GM23338 (cell line): ENCODE measurements around the gene MAPK4. TPM values are rescaled to one million over a fixed set of nuclear protein-coding genes. Genes with fewer than 3 reads are reported as not detected.

Experiments used
- ATAC-seq: fragments of 200-7000 bp; cut with Tn5 transposase; 3 replicates; pipeline ENCODE4 v1.9.1; 2020
- DNase-seq: peaks from one replicate; pipeline ENCODE4 v3.0.0-alpha.2; 2015; ENCODE audit warnings: low spot score
- H2AFZ ChIP-seq: fragments of 200-600 bp; sonication (generic); 2 replicates; pipeline ENCODE4 v1.8.0; 2016; ENCODE audit warnings: antibody characterized with exemption, mild to moderate bottlenecking, moderate library complexity
- H3F3A ChIP-seq: fragments of 200-600 bp; sonication (generic); replicated peaks from 2 replicates; pipeline ENCODE4 v1.8.0; 2017; ENCODE audit warnings: antibody characterized with exemption, mixed run types, low read depth
- H3K27ac ChIP-seq: fragments of 200-600 bp; sonication (generic); 2 replicates; pipeline ENCODE4 v1.6.1; 2016; ENCODE audit warnings: low read depth
- H3K27me3 ChIP-seq: fragments of 200-600 bp; sonication (generic); 2 replicates; pipeline ENCODE4 v1.8.0; 2016; ENCODE audit warnings: mild to moderate bottlenecking, mixed run types, moderate library complexity; ENCODE audit not compliant: insufficient read depth
- H3K36me3 ChIP-seq: fragments of 200-600 bp; sonication (generic); 2 replicates; pipeline ENCODE4 v1.8.0; 2016; ENCODE audit warnings: mild to moderate bottlenecking; ENCODE audit not compliant: insufficient read depth
- H3K4me1 ChIP-seq: fragments of 200-600 bp; sonication (generic); 2 replicates; pipeline ENCODE4 v1.8.0; 2016; ENCODE audit warnings: mild to moderate bottlenecking, moderate library complexity; ENCODE audit not compliant: insufficient read depth
- H3K4me2 ChIP-seq: fragments of 200-600 bp; sonication (generic); 2 replicates; pipeline ENCODE4 v1.7.1; 2017; ENCODE audit warnings: mixed run types
- H3K4me3 ChIP-seq: fragments of 200-600 bp; sonication (generic); 2 replicates; pipeline ENCODE4 v1.6.1; 2016; ENCODE audit warnings: mixed run types
- H3K79me2 ChIP-seq: fragments of 200-600 bp; sonication (generic); replicated peaks from 2 replicates; pipeline ENCODE4 v1.8.0; 2017; ENCODE audit warnings: mild to moderate bottlenecking; ENCODE audit not compliant: insufficient read depth
- H3K9me2 ChIP-seq: fragments of 200-600 bp; sonication (generic); 2 replicates; pipeline ENCODE4 v1.8.0; 2017; ENCODE audit not compliant: insufficient read depth
- H4K20me1 ChIP-seq: fragments of 200-600 bp; sonication (generic); replicated peaks from 2 replicates; pipeline ENCODE4 v1.8.0; 2017; ENCODE audit warnings: mild to moderate bottlenecking; ENCODE audit not compliant: insufficient read depth
- H3K27ac Mint-ChIP-seq: 2 replicates; pipeline ENCODE4 v1.8.0; 2020; ENCODE audit warnings: inconsistent platforms, mild to moderate bottlenecking, moderate library complexity, mixed read lengths
- H3K27me3 Mint-ChIP-seq: 3 replicates; pipeline ENCODE4 v1.8.0; 2022; ENCODE audit warnings: low read depth, mild to moderate bottlenecking, moderate library complexity, mixed read lengths, inconsistent platforms; ENCODE audit not compliant: insufficient read depth, poor library complexity
- H3K36me3 Mint-ChIP-seq: 3 replicates; pipeline ENCODE4 v1.8.0; 2021; ENCODE audit warnings: low read depth, mild to moderate bottlenecking, inconsistent platforms, moderate library complexity, mixed read lengths
- H3K4me1 Mint-ChIP-seq: 3 replicates; pipeline ENCODE4 v1.8.0; 2020; ENCODE audit warnings: mild to moderate bottlenecking, inconsistent platforms, mixed read lengths
- H3K4me3 Mint-ChIP-seq: 3 replicates; pipeline ENCODE4 v1.8.0; 2021; ENCODE audit warnings: moderate library complexity, mild to moderate bottlenecking, inconsistent platforms, mixed read lengths
- H3K9me3 Mint-ChIP-seq: 3 replicates; pipeline ENCODE4 v1.8.0; 2020; ENCODE audit warnings: moderate library complexity, mild to moderate bottlenecking, inconsistent platforms, mixed read lengths
- CREB1 ChIP-seq: fragments of 250-450 bp; sonication (Bioruptor Pico); IDR thresholded peaks from 2 replicates; pipeline ENCODE4 v1.5.0; 2020; ENCODE audit warnings: low read depth, mild to moderate bottlenecking, moderate library complexity
- EZH2 ChIP-seq: fragments of 200-600 bp; sonication (generic); IDR thresholded peaks from one replicate; pipeline ENCODE4 v1.8.0; 2017; ENCODE audit warnings: antibody characterized with exemption, mild to moderate bottlenecking, low read depth; ENCODE audit not compliant: unreplicated experiment
- EZH2phosphoT487 ChIP-seq: fragments of 200-600 bp; sonication (generic); IDR thresholded peaks from one replicate; pipeline ENCODE4 v1.8.1; 2018; ENCODE audit warnings: antibody characterized with exemption; ENCODE audit not compliant: unreplicated experiment
- JUNB ChIP-seq: IDR thresholded peaks from one replicate; pipeline ENCODE4 v1.6.1; 2016; ENCODE audit warnings: antibody characterized with exemption; ENCODE audit not compliant: unreplicated experiment
- NANOG ChIP-seq: IDR thresholded peaks from 2 replicates; pipeline ENCODE4 v1.6.1; 2016; ENCODE audit warnings: antibody characterized with exemption, borderline replicate concordance
- POLR2AphosphoS5 ChIP-seq: IDR thresholded peaks from 2 replicates; pipeline ENCODE4 v1.6.1; 2016; ENCODE audit warnings: antibody characterized with exemption, low read depth
- STAT1 ChIP-seq: IDR thresholded peaks from one replicate; pipeline ENCODE4 v1.6.1; 2016; ENCODE audit warnings: antibody characterized with exemption; ENCODE audit not compliant: unreplicated experiment
- ZNF114 ChIP-seq: fragments of 250-450 bp; sonication (Bioruptor Pico); IDR thresholded peaks from 2 replicates; pipeline ENCODE4 v1.5.0; 2020; ENCODE audit warnings: mild to moderate bottlenecking, moderate library complexity
- ZNF331 ChIP-seq: fragments of 250-450 bp; sonication (Bioruptor Pico); IDR thresholded peaks from 2 replicates; pipeline ENCODE4 v1.5.0; 2020; ENCODE audit warnings: low read depth, mild to moderate bottlenecking, moderate library complexity
- polyA plus RNA-seq: library from polyadenylated mRNA; unstranded; fragments of >200 nt; fragmentation: Nextera tagmentation; extraction: Ambion mirVana; gene quantifications from 2 replicates; pipeline ENCODE4 v1.2.1, GENCODE V29; 2016
- total RNA-seq: library from RNA; depleted of rRNA; stranded (reverse); fragments of >200 nt; shearing (Covaris generic); gene quantifications from 2 replicates; pipeline ENCODE4 v1.2.3, GENCODE V29; 2014
- TF ChIP-seq, protein P1 (sequence below): IDR thresholded peaks from one replicate; pipeline ENCODE4 v1.6.1; 2018; ENCODE audit warnings: antibody characterized with exemption; ENCODE audit not compliant: unreplicated experiment
- TF ChIP-seq, protein P2 (sequence below): fragments of 250-450 bp; sonication (Bioruptor Pico); IDR thresholded peaks from 2 replicates; pipeline ENCODE4 v1.5.0; 2020; ENCODE audit warnings: mild to moderate bottlenecking, moderate library complexity
- TF ChIP-seq, protein P3 (sequence below): IDR thresholded peaks from 2 replicates; pipeline ENCODE4 v1.6.1; 2016; ENCODE audit warnings: antibody characterized with exemption
- TF ChIP-seq, protein P4 (sequence below), 2 experiments: fragments of 200-600 bp in 1 of 2; sonication (generic) in 1 of 2; conservative IDR thresholded peaks; 2 replicates each; pipeline versions ENCODE4 v1.5.1 to v1.6.1; 2016 to 2017; ENCODE audit warnings: antibody characterized with exemption in 2 of 2, low read depth in 2 of 2, mild to moderate bottlenecking in 2 of 2, moderate library complexity in 1 of 2

MAPK4 gene
- total and polyA plus RNA-seq, 2 experiments from 2014 or later, result 1.3 to 4.4 TPM

DNA sequence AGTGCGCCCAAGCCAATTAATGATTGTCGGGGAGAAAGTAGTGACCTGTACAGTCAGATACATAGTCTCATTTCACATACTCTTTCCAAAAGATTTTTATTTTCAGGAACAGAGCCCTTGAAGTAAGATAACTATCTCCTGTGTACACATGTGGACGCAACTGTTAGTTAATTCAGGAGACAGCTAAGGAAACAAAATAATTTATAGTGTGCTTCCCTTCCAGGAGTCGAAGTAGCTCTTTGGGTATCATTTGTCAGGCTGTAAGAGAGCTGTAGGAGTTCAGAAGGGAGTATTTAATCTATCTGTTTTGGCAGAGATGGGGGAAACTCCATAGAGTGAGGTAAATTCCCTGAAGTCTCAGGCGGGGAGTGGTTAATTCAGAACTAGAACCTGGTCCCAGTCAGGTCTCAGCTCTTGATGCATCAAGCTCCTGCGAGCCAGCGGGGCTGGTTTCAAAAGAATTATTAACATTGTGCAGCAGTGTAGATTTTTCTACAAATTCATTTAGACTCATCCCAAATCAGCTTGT is 63.0 kb downstream of the MAPK4 start:
- H3K9me2 ChIP-seq, result peaks cover 7% of the 10 kb centered on the region; the same call in 1 of the 2 replicates
- no peak for DNase-seq
- no peaks in the 10 kb centered on the region for H3K36me3 ChIP-seq
- no peaks in the 10 kb centered on the region for H3K4me1 Mint-ChIP-seq
- H3K4me2 ChIP-seq, result no peak overlapping the region
- no peak overlapping the region for H3K4me3 Mint-ChIP-seq
- H3K27me3 Mint-ChIP-seq, result peaks cover 5% of the 10 kb centered on the region
- H3K27ac ChIP-seq, result no peak overlapping the region
- ATAC-seq, result no peak
- no peaks in the 10 kb centered on the region for H3K36me3 Mint-ChIP-seq
- H4K20me1 ChIP-seq, result no peaks in the 10 kb centered on the region
- TF ChIP-seq EZH2 (no peak), NANOG (no peak), EZH2phosphoT487 (no peak), JUNB (no peak), ZNF114 (CRISPR knock-in tag) (no peak), ZNF331 (no peak), CREB1 (CRISPR knock-in tag) (no peak), POLR2AphosphoS5 (no peak), STAT1 (no peak)
- TF ChIP-seq, protein P1, sequence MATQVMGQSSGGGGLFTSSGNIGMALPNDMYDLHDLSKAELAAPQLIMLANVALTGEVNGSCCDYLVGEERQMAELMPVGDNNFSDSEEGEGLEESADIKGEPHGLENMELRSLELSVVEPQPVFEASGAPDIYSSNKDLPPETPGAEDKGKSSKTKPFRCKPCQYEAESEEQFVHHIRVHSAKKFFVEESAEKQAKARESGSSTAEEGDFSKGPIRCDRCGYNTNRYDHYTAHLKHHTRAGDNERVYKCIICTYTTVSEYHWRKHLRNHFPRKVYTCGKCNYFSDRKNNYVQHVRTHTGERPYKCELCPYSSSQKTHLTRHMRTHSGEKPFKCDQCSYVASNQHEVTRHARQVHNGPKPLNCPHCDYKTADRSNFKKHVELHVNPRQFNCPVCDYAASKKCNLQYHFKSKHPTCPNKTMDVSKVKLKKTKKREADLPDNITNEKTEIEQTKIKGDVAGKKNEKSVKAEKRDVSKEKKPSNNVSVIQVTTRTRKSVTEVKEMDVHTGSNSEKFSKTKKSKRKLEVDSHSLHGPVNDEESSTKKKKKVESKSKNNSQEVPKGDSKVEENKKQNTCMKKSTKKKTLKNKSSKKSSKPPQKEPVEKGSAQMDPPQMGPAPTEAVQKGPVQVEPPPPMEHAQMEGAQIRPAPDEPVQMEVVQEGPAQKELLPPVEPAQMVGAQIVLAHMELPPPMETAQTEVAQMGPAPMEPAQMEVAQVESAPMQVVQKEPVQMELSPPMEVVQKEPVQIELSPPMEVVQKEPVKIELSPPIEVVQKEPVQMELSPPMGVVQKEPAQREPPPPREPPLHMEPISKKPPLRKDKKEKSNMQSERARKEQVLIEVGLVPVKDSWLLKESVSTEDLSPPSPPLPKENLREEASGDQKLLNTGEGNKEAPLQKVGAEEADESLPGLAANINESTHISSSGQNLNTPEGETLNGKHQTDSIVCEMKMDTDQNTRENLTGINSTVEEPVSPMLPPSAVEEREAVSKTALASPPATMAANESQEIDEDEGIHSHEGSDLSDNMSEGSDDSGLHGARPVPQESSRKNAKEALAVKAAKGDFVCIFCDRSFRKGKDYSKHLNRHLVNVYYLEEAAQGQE, result no peak
- TF ChIP-seq, protein P2, sequence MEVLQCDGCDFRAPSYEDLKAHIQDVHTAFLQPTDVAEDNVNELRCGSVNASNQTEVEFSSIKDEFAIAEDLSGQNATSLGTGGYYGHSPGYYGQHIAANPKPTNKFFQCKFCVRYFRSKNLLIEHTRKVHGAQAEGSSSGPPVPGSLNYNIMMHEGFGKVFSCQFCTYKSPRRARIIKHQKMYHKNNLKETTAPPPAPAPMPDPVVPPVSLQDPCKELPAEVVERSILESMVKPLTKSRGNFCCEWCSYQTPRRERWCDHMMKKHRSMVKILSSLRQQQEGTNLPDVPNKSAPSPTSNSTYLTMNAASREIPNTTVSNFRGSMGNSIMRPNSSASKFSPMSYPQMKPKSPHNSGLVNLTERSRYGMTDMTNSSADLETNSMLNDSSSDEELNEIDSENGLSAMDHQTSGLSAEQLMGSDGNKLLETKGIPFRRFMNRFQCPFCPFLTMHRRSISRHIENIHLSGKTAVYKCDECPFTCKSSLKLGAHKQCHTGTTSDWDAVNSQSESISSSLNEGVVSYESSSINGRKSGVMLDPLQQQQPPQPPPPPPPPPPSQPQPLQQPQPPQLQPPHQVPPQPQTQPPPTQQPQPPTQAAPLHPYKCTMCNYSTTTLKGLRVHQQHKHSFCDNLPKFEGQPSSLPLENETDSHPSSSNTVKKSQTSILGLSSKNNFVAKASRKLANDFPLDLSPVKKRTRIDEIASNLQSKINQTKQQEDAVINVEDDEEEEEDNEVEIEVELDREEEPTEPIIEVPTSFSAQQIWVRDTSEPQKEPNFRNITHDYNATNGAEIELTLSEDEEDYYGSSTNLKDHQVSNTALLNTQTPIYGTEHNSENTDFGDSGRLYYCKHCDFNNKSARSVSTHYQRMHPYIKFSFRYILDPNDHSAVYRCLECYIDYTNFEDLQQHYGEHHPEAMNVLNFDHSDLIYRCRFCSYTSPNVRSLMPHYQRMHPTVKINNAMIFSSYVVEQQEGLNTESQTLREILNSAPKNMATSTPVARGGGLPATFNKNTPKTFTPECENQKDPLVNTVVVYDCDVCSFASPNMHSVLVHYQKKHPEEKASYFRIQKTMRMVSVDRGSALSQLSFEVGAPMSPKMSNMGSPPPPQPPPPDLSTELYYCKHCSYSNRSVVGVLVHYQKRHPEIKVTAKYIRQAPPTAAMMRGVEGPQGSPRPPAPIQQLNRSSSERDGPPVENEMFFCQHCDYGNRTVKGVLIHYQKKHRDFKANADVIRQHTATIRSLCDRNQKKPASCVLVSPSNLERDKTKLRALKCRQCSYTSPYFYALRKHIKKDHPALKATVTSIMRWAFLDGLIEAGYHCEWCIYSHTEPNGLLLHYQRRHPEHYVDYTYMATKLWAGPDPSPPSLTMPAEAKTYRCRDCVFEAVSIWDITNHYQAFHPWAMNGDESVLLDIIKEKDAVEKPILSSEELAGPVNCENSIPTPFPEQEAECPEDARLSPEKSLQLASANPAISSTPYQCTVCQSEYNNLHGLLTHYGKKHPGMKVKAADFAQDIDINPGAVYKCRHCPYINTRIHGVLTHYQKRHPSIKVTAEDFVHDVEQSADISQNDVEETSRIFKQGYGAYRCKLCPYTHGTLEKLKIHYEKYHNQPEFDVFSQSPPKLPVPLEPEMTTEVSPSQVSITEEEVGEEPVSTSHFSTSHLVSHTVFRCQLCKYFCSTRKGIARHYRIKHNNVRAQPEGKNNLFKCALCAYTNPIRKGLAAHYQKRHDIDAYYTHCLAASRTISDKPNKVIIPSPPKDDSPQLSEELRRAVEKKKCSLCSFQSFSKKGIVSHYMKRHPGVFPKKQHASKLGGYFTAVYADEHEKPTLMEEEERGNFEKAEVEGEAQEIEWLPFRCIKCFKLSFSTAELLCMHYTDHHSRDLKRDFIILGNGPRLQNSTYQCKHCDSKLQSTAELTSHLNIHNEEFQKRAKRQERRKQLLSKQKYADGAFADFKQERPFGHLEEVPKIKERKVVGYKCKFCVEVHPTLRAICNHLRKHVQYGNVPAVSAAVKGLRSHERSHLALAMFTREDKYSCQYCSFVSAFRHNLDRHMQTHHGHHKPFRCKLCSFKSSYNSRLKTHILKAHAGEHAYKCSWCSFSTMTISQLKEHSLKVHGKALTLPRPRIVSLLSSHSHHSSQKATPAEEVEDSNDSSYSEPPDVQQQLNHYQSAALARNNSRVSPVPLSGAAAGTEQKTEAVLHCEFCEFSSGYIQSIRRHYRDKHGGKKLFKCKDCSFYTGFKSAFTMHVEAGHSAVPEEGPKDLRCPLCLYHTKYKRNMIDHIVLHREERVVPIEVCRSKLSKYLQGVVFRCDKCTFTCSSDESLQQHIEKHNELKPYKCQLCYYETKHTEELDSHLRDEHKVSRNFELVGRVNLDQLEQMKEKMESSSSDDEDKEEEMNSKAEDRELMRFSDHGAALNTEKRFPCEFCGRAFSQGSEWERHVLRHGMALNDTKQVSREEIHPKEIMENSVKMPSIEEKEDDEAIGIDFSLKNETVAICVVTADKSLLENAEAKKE (CRISPR knock-in tag), result no peak
- TF ChIP-seq, protein P3, sequence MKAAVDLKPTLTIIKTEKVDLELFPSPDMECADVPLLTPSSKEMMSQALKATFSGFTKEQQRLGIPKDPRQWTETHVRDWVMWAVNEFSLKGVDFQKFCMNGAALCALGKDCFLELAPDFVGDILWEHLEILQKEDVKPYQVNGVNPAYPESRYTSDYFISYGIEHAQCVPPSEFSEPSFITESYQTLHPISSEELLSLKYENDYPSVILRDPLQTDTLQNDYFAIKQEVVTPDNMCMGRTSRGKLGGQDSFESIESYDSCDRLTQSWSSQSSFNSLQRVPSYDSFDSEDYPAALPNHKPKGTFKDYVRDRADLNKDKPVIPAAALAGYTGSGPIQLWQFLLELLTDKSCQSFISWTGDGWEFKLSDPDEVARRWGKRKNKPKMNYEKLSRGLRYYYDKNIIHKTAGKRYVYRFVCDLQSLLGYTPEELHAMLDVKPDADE, result no peak
- TF ChIP-seq, protein P4, sequence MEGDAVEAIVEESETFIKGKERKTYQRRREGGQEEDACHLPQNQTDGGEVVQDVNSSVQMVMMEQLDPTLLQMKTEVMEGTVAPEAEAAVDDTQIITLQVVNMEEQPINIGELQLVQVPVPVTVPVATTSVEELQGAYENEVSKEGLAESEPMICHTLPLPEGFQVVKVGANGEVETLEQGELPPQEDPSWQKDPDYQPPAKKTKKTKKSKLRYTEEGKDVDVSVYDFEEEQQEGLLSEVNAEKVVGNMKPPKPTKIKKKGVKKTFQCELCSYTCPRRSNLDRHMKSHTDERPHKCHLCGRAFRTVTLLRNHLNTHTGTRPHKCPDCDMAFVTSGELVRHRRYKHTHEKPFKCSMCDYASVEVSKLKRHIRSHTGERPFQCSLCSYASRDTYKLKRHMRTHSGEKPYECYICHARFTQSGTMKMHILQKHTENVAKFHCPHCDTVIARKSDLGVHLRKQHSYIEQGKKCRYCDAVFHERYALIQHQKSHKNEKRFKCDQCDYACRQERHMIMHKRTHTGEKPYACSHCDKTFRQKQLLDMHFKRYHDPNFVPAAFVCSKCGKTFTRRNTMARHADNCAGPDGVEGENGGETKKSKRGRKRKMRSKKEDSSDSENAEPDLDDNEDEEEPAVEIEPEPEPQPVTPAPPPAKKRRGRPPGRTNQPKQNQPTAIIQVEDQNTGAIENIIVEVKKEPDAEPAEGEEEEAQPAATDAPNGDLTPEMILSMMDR (conservative IDR thresholded peaks at IDR 0.05; ENCODE audit: low read depth in 2 of 2), result no peak
- no peak overlapping the region for H3K4me3 ChIP-seq
- no peak overlapping the region for H3K27ac Mint-ChIP-seq
- H3K4me1 ChIP-seq, result no peaks in the 10 kb centered on the region
- H3K79me2 ChIP-seq, result no peaks in the 10 kb centered on the region
- no peaks in the 10 kb centered on the region for H3K27me3 ChIP-seq
- H3F3A ChIP-seq, result no peaks in the 10 kb centered on the region
- H2AFZ ChIP-seq, result no peak overlapping the region
- H3K9me3 Mint-ChIP-seq, result no peaks in the 10 kb centered on the region
